ENCODE data around the gene SRC. TPM values are rescaled to one million over a fixed set of nuclear protein-coding genes. Genes with fewer than 3 reads are reported as not detected.

Gene SRC
- total RNA-seq, 1 donor from 2014 or later: 4.2 TPM

- Histone ChIP-seq H3K27ac (replicated peaks) (no peak overlapping the region), H3K36me3 (no peaks in the 10 kb centered on the region), H3K4me1 (no peaks in the 10 kb centered on the region), H3K9me3 (replicated peaks) (no peaks in the 10 kb centered on the region), H3K4me3 (no peak overlapping the region), H3K27me3 (ENCODE audit: low read depth) (peaks cover 26% of the 10 kb centered on the region)
- DNase-seq: no peak
- no peak for TF ChIP-seq CTCF (IDR thresholded peaks at IDR 0.05; ENCODE audit: borderline replicate concordance)
- intact Hi-C loops (cut with micrococcal nuclease): no loop called here
Measured at GRCh38 chr20:37442547-37442946, 96.6 kb downstream of the SRC start.

GRCh38 chr20:37442986-37443385 lies 97.0 kb downstream of the SRC start:
- no peak for TF ChIP-seq CTCF (IDR thresholded peaks at IDR 0.05; ENCODE audit: borderline replicate concordance)
- intact Hi-C loops (cut with micrococcal nuclease): no loop called here
- Histone ChIP-seq H3K27ac (replicated peaks) (no peak overlapping the region), H3K9me3 (replicated peaks) (no peaks in the 10 kb centered on the region), H3K4me1 (no peaks in the 10 kb centered on the region), H3K27me3 (ENCODE audit: low read depth) (peaks cover 24% of the 10 kb centered on the region), H3K4me3 (no peak overlapping the region), H3K36me3 (no peaks in the 10 kb centered on the region)
- no peak for DNase-seq

- H3K36me3 ChIP-seq: no peaks in the 10 kb centered on the region
- H3K4me1 ChIP-seq: no peaks in the 10 kb centered on the region
- peaks cover 18% of the 10 kb centered on the region for H3K27me3 ChIP-seq (ENCODE audit: low read depth)
- no peak overlapping the region for H3K27ac ChIP-seq (replicated peaks)
- no peak for TF ChIP-seq CTCF (IDR thresholded peaks at IDR 0.05; ENCODE audit: borderline replicate concordance)
- intact Hi-C loops (cut with micrococcal nuclease): no loop called here
- DNase-seq: no peak
- no peak overlapping the region for H3K4me3 ChIP-seq
- H3K9me3 ChIP-seq (replicated peaks): no peaks in the 10 kb centered on the region
Measured at GRCh38 chr20:37443596-37443995, 97.7 kb downstream of the SRC start.

- TF ChIP-seq CTCF (IDR thresholded peaks at IDR 0.05; ENCODE audit: borderline replicate concordance): no peak
- Histone ChIP-seq H3K27ac (replicated peaks) (no peak overlapping the region), H3K4me1 (no peaks in the 10 kb centered on the region), H3K4me3 (no peak overlapping the region), H3K9me3 (replicated peaks) (no peaks in the 10 kb centered on the region), H3K27me3 (ENCODE audit: low read depth) (peaks cover 7% of the 10 kb centered on the region), H3K36me3 (no peaks in the 10 kb centered on the region)
- intact Hi-C loops (cut with micrococcal nuclease): no loop called here
- DNase-seq: no peak
Measured at GRCh38 chr20:37445041-37445440, 99.1 kb downstream of the SRC start.

GRCh38 chr20:37446286-37447032 lies 100.5 kb downstream of the SRC start:
- Histone ChIP-seq H3K27me3 (ENCODE audit: low read depth) (no peaks in the 10 kb centered on the region), H3K36me3 (no peaks in the 10 kb centered on the region), H3K9me3 (replicated peaks) (no peaks in the 10 kb centered on the region), H3K4me1 (no peaks in the 10 kb centered on the region), H3K27ac (replicated peaks) (no peak overlapping the region), H3K4me3 (no peak overlapping the region)
- TF ChIP-seq CTCF (IDR thresholded peaks at IDR 0.05; ENCODE audit: borderline replicate concordance): no peak
- no peak for DNase-seq
- intact Hi-C loops (cut with micrococcal nuclease): no loop called here

Measured in left ventricle myocardium inferior (tissue), 1 donor.